HG03039 (cell line): ENCODE results near the gene SPAAR.
"Not testable (repeated sequence)": the region's sequence is repeated elsewhere in the genome, so short reads cannot be mapped to it uniquely, and the experiment has no call there.

ENCODE experiments used
- ATAC-seq: cut with Tn5 transposase; IDR thresholded peaks from one replicate; pipeline ENCODE4 v1.9.1; 2021; ENCODE audit warnings: mild to moderate bottlenecking, moderate library complexity; ENCODE audit not compliant: unreplicated experiment

SPAAR gene, protein sequence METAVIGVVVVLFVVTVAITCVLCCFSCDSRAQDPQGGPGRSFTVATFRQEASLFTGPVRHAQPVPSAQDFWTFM

DNA sequence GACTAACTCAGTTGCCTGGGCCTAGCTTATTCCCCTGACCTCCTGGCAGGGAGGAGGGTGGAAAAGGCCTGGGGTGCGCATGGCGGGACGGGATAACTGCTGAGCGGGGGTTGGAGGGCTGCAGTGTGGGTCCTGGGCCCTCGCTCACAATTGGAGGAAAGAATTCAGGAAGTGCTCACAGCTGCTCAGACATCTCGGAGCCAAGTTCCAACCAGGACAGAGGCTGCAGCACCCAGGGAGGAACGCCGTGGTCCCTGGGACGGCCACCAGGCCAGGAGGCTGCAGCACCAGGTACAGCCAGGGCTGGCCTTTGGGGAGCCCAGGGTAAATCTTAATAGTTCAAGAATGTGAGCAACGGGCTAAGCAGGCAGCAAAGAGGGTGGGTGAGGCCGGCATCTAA is at the start of gene SPAAR:
TSS of gene SPAAR (plus strand) at position 217 of the 400 bp plus-strand sequence. CDS start 974 bp downstream, outside the sequence.
- no peak for ATAC-seq

DNA sequence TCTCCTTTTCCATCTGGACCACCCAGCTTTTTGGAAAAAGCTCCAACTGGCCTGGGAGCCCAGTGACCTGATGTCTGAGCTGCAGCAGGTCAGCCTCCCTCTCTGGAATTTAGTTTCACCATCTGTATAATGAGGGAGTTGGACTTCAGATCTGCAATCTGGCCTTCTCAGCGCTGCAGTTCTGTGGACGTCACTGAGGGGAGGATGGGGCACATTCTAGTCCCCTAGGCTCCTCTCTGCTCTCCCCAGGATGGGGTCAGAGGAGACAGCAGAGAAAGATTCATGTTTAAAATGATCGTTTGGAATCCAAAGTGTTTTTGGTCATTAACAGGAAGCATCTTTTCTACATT is 49.3 kb upstream of the SPAAR start:
- ATAC-seq, result no peak

DNA sequence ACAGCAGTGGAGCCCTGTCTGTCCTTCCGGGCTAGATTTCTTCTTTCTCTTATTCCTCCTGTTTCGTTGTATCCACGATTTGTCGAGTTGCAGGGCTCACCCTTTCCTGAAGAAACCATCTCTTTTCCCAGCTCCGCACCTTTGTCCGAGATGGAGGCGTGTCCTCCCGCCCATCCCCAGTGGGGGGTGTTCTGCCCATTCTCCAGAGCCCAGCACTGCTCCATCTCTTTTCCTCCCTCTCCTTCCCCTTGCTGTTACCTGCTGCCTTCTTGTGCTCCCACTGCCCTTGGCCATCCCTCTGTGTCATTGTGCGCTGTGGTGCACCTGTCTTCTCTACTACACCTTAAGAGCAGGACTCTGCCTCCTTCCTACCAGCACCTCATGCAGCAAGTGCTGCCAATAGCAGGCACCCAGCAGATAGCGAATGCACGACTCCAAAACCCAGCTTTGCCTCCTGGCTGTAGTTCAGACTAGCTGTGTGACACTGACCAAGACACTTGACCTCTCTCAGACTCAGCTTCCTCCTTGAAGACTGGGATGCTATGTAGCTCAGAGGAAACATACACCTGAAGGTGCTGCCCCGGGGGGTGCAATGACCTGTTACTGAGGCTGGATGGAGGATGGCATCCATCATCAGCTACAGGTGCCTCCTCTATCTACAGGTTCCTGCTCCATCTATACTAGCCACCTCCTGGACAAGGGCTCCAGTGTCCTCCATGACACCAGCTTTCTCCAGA is 48.0 kb upstream of the SPAAR start:
- ATAC-seq, result no peak

DNA sequence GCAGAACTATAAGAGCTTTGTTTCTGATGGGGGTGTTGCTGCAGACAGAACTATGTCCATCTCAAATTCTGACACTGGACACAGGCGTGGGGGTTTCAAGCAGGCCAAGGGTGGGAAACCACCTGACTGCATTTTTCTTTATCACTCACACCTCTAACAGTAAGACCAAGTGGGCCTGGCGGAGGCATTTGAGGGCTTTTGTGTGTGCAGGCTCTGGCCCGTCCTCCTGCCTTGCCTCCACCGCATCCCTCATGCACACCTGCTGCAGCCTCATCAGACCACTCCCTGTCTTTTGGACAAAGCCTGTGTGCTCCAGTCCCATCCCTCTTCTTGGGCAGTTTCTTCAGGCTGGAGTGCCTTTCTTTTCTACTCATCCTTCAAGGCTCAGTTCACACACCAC is 47.0 kb upstream of the SPAAR start:
- no peak for ATAC-seq

DNA sequence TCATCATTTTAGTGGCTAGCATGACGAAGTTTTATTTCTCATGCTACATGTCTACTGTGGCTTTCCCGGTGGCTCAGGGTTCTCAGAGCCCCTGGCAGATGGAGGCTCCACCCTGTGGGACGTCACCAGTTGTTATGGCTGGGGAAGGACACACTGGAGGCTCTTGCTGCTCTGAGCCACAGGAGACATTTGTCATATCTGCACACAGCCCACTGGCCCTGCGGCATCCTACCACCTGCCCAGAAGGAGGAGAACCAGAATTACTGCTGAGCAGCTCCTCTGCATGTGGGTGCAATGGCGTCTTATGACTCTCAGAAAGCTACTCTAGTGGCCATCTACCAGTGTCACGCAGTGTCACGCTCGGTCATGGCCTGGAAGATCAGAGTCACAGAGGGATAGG is 45.7 kb upstream of the SPAAR start:
- no peak for ATAC-seq

DNA sequence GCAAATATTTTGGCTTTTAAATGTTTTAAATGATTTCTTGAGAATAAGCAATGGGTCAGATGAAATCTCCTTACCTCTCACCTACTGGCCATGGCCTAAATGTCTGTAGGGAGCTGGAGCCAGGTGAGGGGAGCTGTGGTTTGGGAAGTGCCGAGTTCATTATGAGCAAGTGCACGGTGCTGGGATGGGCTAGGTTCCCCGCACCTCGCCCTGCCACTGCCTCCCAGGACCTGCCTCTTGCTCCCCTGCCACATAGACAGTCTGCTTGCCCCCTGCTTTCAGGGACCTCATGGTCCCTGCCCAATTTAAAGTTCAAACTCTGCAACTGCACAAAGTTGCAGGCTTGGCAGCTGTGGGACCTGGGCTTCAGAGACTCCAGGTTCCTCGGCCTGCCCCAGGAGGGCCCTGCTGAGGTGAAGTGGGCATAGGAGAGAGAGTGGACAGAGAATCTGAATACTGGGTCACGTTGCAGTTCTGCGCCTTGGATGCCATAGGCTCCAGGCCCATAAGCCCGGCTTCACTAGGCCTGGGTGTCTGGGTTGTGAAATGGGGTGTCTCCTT is 44.5 kb upstream of the SPAAR start:
- no peak for ATAC-seq

DNA sequence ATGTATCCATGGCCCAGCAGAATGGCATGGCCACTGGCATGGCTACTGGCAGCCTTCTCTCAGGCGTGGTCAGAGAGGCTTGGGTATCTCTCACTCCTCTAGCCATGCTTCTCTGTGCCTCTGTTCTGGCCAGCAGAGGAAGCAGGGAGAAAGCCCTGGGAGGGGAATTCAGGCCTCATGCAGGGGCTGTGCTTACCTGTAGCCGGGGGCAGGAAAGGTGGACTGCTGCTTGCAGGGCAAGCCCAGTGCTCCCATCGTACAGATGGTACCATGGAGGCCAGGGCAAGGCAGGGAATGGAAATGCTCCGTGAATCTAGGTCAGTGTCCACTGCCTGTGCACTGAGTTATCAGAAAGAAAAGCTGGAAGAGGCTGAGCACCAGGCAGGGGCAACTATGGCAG is 41.8 kb upstream of the SPAAR start:
- ATAC-seq, result no peak

DNA sequence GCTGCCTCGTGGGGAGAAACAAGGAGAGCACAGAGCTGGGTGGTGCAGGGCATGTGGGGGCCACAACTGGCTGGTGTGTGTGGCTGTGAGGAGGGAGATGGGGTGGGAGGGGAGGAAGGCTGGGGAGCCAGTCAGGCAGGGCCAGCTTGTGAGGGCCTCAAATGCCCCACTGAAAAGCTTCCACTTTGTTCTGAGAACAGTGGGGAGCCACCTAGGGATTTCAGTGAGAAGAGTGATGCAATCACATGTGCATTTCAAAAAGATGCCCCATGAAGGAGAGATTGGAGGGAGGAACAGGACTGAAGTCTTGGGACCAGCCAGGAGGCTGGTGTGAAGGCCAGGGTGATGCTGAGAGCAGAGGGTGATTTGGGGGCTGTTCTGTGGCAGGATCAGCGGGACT is 40.4 kb upstream of the SPAAR start:
- no peak for ATAC-seq

DNA sequence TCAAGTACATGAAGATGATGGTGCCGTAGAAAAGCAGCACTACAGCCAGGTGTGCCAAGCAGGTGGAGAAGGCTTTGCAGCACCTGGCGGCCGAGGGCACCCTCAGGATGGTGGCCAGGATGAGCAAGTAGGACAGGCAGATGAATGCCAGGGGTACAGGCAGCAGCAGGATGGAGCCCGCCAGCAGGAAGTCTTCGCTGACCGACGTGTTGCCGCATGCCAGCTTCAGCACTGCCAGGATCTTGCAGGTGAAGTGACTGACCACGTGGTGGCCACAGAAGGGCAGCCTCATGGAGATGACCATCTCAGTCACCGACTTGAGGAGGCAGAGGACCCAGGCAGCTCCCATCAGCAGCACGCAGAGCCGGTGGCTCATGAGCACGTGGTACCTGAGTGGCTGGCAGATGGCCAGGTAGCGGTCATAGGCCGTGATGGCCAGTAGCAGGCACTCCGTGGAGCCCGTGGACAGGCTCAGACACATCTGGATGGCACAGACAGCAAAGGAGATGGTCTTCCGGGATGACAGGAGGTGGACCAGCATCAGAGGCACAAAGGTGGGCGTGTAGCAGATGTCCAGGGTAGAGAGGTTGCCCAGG is 39.6 kb upstream of the SPAAR start:
- no peak for ATAC-seq

DNA sequence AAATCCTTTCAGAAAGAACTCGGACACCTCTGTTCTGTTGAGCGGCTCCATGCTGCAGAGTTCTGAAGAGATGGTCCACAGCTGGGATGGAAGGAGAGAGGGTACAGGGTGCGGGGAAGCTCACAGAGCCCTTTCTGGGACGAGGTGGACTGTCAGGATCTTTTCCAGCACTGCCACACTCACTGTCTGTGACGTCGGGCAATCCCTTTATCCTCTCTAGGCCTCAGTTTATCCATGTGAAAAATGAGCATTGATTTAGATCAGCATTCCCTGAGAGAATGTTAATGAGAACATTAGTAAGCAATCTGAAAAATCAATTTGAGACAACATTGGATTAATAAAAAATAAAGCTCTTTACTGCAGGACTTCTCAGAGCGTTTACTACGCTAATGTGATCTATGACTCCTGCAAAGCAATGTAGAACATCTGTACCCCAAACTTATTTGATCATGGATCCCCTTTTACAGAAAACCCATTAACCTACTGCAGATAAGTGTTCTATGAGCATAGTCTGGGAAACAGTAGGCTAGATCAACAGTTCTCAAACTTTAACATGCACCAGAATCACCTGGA is 38.9 kb upstream of the SPAAR start, which contains the start of gene OR13J1:
TSS of gene OR13J1 (minus strand) at position 51 of the 573 bp plus-strand sequence. CDS start at position 51, 0 bp downstream.
- ATAC-seq, result no peak

DNA sequence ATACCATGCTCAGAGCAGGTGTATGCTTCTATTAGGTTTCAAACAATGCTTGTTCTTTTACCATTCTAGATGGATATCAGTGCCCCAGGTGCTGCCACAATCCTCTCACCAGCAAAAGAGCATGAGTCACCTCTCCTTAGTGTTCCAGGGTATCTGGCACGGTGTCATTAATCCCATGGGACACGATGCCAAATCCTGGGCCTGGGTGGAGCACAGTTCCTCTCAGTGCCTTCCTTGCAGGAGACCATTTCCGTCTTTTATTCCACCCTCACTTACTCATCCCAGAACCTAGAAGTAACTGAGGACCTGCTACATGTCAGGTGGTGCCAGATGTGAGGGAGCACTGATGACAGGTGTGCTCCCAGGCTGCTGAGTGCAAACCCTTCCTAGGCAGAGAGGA is 37.7 kb upstream of the SPAAR start:
- ATAC-seq, result no peak

DNA sequence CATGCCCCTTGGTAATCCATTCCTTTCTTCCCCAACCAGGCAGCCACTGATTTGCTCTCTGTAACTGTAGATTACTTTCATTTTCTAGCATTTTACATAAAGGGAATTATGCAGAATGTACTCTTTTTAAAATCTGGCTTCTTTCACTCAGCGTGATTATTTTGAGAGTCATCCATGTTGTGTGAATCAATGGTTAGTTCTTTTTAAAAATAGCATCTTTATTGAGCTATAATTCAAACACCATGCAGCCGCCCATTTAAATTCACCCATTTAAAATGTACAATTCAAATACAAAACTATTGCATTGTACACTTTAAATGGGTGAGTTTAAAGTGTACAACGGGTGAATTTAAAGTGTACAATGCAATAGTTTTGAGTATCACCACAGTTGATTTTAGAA is 36.8 kb upstream of the SPAAR start:
- no peak for ATAC-seq

DNA sequence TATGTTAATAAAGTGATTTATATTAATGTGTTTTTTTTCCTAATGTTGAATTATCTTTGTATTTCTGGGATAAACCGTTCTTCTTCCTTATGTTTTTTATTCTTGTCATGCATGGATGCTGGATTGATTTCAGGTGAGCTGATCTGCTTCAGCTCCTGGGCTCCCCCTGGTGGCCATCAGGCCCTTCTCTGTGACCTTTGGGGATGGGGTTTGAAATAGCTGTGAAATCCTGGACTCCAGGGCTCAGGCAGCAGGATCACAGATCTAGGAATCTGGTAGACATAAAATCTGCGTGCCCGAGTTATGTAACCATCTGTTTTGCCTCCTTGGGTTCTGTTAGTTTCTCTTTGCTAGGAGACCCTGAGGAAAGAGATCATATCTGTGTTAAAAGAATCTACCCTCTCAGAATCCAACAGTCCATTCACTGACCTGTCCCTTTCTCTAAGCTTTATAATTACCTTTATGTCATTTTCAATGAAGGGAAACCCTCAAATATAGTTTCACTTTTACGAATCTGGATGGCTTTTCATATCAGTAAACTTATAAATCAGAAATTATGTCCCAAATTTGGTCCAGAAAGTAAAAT is 26.9 kb upstream of the SPAAR start:
- ATAC-seq, result no peak

DNA sequence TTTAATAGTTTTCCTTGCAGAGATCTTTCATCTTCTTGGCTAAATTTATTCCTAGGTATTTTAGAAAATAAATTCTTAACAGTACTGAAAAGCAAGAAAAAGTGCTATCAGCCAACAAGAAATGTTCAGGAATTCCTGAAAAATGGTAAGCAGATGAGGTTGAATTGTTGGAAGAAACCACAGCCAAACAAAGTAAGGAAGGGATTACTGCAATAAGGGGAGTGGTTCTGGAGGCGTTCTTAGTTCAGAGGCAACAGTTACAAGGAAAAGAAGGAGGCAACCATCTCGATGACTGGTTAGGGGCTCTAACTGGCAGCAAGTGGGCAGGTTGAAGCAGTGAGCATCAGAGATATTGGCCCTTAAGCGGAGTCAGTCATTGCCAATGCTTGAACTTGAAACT is 26.3 kb upstream of the SPAAR start:
- ATAC-seq, result no peak

DNA sequence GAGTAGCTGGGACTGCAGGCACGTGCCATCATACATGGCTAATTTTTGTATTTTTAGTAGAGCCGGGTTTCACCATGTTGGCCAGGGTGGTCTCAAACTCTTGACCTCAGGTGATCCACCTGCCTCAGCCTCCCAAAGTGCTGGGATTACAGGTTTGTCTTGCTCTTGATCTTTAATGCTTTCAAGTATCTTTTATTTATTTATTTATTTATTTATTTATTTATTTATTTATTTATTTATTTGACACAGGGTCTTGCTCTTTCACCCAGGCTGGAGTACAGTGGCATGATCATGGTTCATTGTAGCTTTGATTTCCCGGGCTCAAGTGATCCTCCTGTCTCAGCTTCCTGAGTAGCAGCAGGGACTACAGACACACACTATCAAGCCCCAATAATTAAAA is 24.4 kb upstream of the SPAAR start:
- not testable (repeated sequence) for ATAC-seq

DNA sequence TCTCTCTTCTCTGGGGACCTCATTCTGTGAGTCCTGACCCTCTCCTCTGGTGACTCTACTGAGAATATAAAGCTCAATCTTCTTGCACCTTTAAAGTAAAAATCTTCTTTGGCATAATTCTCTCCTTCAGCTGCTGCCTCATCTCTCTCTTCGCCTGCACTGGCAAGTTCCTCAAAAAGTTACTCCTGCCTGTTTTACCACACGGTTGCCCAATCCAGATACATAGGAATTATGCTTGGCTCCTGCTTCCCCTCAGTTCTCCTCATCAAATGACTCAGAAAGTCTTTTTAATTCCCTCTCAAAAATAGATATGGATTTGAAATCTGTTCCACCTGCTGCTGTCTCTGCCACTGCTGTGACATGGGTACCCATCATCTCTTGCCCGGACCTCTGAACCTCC is 17.6 kb upstream of the SPAAR start:
- ATAC-seq, result no peak

DNA sequence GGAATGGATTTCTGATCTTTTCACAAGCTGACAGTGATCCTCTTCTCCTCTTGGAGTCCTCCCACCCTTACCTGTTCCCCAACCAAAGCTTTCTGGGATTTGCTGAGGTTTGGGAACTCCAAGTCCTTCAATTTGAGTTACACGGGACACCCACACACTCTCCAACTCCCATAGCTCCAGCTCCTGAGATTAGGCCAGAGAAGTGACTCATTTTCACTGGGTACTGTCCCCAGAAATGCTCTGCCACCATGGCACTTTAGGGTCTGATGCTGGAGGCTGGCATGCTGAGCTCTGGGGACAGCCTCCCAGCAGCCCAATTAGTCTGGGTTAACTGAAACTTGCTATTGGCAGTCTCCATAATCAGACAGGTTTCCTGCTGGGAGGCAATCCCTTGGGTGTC is 17.2 kb upstream of the SPAAR start:
- no peak for ATAC-seq

DNA sequence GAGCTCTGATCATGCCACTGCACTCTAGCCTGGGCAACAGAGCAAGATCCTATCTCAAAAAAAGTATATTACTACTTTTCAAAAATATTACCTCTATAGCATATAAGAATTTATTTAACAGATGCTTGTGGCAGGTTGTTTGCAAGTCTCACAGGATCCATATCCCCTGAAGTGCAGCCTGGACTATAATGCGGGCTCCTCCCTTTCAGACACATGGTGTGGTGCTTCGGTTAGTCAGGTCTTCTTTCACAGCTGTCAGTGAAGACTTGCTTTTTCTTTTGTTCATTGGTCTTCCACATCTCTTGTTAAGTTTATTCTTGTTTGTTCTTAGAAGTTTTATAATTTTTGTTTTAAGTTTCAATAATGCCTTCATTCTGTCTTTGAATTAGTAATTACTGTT is 12.7 kb upstream of the SPAAR start:
- ATAC-seq, result no peak

DNA sequence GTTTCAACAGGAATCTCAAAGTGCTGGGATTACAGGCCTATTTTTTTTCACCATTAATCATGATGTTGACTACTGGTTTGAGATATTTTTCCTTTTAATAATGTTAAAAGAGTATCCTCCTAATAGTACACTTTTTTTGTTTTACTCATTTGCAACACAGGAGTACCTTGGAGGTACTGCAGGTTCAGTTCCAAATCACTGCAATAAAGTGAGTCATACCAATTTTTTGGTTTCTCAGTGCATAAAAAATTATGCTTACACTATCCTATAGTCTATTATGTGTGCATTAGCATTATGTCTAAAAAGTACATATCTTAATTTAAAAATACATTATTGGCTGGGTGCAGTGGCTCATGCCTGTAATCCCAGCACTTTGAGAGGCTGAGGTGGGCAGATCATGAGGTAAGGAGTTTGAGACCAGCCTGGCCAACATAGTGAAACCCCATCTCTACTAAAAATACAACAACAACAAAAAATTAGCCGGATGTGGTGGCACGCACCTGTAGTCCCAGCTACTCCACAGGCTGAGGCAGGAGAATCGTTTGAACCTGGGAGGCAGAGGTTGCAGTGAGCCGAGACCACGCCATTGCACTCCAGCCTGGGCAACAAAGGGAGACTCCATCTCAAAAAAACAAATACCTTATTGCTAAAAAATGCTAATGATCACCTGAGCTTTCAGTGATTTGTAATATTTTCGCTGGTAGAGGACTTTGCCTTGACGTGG is 11.8 kb upstream of the SPAAR start:
- not testable (repeated sequence) for ATAC-seq

DNA sequence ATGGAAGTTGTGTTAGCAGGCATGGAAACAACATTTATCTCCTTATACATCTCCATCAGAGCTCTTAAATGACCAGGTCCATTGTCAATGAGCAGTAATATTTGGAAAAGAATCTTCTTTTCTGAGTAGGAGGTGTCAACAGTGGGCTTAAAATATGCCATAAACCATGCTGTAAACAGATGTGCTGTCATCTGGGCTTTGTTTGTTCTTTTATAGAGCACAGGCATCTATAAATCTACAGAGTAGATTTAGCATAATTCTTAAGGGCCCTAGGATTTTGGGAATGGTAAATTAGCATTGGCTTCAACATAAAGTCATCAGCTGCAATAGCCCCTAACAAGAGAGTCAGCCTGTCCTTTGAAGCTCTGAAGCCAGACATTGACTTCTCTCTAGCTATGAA is 11.0 kb upstream of the SPAAR start:
- no peak for ATAC-seq

DNA sequence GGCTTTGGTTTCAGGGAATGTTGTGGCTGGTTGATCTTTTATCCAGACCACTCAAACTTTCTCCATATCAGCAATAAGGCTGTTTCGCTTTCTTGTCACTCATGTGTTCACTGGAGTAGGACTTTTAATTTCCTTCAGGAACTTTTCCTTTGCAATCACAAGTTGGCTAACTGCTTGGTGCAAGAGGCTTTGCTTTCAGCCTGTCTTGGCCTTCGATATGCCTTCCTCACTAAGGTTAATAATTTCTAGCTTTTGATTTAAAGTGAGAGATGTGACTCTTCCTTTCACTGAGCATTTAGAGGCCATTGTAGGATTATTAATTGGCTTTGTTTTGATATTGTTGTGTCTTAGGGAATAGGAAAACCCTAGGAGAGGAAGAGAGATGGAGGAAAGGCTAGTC is 10.3 kb upstream of the SPAAR start:
- ATAC-seq, result no peak
